Stimulated activated CD8-positive, alpha-beta memory T cell treated with anti-CD3 and anti-CD28 coated beads, Interleukin-4, amount 100 ng/mL, for 48 hours (primary cell): ENCODE measurements around the gene DNER.
"Not testable (repeated sequence)": the region's sequence is repeated elsewhere in the genome, so short reads cannot be mapped to it uniquely, and the experiment has no call there.

Experiments used
- DNase-seq: peaks from one replicate; pipeline ENCODE4 v3.0.0-alpha.2; 2020

DNER gene

DNA sequence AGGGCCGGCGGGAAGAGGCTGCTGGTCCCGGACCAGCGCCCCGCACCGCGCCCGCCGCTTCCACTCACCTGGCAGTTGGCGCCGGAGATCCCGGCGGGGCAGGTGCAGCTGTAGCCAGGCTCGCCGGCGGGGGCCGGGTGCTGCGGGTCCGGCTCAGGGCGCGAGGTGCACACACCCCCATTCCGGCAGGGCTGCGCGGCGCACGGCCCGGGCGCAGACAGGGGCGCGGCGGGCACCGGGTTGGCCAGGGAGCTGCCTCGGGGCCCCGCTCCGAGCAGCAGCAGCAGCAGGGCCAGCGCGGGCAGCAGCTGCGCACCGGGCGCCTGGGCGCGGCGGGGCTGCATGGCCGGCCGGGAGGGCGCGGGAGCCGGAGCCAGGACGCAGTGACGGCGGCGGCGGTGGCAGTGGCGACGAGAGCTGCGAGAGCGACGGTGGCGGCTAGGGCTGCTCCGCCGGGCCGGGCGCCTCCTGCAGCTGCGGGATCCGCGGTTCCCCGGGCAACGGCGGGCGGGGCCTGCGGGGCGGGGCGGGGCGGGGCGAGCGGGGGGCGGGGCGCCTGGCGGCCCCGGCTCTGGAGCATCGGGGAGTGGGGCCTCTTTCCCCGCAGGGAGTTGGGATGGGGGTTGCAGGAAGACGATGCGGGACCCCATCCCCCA is at the start of gene DNER:
TSS of gene DNER (minus strand) at position 476 of the 656 bp plus-strand sequence. CDS start at position 344, 132 bp downstream.
- DNase-seq = peak; percentile 62

DNA sequence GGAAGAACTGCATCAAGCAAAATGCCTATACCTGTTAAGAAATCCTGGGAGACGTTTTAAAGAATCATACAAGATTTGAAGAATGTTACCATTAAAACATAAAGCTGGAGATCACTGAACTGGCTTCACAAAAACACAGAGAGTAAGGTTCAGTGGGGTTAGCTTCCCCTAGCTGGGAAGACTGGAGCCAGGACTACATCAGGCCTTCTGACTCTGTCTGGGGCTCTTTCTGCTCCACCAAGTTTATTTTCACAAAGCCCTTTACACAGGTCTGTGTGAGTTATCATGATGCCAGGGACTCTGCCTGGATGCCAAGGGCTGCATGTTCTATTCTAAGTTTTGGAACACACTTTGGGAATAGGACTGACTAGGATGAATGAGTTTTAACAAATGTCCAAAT is 47.3 kb upstream of the DNER start:
- no peak for DNase-seq

- DNase-seq = not testable (repeated sequence)
Observed at GRCh38 chr2:229757462-229757861, 43.1 kb upstream of the DNER start.

DNA sequence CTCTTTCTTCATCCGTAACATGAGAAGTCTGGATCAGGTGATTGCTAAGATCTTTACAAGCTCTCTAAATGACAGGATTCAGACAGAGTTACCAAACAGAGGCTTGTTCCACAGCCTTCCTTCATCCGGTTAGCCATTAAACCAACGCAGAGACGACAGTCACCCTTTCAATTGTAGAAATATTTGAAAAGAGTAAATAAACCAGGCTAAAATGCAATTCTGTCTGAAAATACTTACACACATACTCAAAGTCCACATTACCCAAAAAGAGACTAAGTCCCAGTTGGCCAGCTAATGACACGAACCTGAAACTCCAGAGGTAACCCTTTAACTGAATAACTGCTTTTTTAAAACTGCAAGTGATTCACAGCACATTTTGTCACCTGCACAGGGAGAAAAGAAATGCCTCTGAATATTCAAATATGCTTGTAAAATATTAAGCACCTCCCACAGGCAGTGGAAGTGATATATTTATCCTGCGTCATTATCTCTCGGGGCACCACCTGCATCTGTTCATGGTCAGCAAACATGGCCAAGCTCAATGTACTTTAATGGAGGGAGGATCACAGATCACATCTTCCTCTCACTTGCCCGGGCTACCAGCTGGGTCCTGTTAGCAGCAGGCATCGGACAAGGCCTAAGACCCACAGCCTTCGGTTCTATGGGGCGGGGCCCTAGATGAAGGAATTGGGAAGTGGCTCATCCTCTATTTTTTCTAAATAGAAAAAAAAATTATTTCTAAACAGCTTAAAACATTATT is 38.8 kb upstream of the DNER start:
- no peak for DNase-seq

DNA sequence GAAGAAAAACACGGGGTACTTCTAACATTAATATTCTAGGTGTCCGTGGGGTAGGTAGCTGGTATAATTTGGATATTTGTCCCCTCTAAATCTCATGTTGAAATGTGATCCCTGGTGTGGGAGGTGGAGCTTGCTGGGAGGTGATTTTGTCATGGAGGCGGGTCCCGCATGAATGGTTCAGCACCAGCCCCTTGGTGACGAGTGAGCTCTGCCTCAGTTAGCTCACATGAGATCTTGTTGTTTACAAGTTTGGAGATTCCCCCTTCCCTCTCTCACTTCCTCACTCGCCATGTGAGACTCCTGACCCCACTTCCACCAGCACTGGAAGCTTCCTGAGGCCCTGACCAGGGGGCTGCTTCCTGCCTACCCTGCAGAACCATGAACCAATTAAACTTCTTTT is 35.4 kb upstream of the DNER start:
- no peak for DNase-seq

DNA sequence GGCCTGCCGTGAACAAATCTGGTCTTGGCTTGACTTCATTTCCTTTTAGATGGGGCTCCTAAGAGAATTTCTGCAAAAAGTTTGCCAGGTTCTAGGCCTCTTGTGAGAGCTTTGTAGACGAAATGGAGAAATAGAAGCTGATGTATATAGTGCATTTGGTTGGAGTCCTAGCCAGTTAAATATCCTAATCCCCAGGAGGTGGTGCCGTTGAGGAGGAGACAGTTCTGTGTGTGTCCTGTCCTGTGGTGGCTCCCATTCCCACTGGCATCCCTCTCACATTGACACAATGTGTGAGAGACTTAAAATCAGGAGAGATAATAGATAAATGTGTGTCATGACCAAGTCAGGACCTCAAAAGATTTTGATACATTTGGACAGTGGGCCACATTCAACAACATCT is 34.6 kb upstream of the DNER start:
- DNase-seq = no peak

DNA sequence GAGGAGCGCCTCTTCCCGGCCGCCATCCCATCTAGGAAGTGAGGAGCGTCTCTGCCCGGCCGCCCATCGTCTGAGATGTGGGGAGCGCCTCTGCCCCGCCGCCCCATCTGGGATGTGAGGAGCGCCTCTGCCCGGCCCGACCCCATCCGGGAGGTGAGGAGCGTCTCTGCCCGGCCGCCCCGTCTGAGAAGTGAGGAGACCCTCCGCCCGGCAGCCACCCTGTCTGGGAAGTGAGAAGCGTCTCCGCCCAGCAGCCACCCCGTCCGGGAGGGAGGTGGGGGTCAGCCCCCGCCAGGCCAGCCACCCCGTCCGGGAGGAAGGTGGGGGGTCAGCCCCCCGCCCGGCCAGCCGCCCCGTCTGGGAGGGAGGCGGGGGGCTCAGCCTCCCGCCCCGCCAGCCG is 28.3 kb upstream of the DNER start:
- not testable (repeated sequence) for DNase-seq

DNA sequence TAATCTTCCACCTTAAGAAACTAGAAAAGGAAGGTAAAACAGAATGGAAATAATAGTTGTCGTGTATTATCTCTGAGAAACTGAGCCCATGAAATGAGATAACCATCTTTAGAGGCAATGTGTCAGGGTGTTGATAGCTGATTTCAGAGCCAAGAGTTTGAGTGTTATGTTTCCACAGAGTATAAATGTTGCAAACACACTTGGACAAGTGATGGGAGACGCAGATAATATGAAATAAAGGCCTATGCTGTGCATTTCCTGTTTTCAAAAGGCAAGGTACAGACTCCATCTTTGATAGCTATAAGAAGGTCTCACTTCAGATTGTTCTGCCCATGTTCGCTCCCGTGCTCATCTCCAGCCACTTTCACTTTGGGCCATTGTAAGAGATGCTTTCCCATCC is 25.9 kb upstream of the DNER start:
- no peak for DNase-seq

- no peak for DNase-seq
Observed at GRCh38 chr2:229738024-229738625, 23.8 kb upstream of the DNER start.

DNA sequence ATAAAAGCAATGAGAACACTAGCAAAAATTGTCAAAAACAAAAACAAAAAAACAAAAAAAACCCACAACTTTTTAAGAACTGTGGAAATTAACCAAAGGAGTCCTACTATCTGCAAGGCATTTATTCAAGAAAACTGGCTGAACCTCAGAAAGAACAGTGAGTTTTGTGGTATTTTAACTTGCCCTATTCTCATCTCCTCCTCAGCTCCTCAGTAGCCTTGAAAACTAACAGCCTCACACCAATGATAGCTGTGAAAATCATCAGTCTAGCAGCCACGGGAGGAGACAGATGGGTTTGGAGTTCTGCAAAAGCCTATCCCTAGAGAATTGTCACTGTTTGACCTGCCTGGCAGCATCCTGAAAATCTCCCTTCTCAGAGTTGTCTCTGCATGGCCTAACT is 20.1 kb upstream of the DNER start:
- DNase-seq = no peak

- DNase-seq = no peak
Observed at GRCh38 chr2:229733611-229734245, 19.4 kb upstream of the DNER start.

DNA sequence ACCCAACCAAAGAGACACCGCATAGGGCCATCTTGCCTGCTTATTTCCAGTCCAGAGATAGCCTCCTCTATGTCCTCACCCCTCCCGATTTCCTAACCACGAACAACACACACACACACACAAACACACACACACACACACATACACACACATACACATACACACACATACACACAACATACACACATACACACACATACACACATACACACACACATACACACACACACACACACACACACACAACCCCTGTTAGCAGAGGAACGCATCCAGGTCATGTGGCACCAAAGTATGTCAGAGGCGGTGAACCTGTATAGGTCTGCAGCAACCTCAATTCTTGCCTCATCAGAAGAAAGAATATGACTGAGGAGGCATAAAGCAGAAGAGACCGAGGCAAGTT is 18.5 kb upstream of the DNER start:
- DNase-seq = no peak

GRCh38 chr2:229731916-229732315 is 17.6 kb upstream of the DNER start:
- no peak for DNase-seq

GRCh38 chr2:229731363-229731762 is 17.0 kb upstream of the DNER start:
- no peak for DNase-seq

GRCh38 chr2:229728370-229728769 is 14.0 kb upstream of the DNER start:
- DNase-seq = no peak

- no peak for DNase-seq
Observed at GRCh38 chr2:229726643-229727042, 12.3 kb upstream of the DNER start.

- no peak for DNase-seq
Observed at GRCh38 chr2:229725716-229726574, 11.6 kb upstream of the DNER start.

DNA sequence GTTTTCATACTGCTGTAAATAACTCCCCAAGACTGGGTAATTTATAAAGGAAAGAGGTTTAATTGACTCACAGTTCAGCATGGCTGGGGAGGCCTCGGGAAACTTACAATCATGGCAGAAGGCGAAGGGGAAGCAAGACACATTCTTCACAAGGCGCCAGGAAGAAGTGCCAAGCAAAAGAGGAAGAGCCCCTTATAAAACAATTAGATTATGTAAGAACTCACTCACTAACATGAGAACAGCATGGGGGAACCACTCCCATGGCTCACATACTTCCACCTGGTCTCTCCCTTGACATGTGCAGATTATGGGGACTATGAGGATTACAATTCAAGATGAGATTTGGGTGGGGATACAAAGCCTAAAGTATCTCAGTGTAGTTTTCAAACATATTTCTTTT is 8.8 kb upstream of the DNER start:
- DNase-seq = not testable (repeated sequence)

DNA sequence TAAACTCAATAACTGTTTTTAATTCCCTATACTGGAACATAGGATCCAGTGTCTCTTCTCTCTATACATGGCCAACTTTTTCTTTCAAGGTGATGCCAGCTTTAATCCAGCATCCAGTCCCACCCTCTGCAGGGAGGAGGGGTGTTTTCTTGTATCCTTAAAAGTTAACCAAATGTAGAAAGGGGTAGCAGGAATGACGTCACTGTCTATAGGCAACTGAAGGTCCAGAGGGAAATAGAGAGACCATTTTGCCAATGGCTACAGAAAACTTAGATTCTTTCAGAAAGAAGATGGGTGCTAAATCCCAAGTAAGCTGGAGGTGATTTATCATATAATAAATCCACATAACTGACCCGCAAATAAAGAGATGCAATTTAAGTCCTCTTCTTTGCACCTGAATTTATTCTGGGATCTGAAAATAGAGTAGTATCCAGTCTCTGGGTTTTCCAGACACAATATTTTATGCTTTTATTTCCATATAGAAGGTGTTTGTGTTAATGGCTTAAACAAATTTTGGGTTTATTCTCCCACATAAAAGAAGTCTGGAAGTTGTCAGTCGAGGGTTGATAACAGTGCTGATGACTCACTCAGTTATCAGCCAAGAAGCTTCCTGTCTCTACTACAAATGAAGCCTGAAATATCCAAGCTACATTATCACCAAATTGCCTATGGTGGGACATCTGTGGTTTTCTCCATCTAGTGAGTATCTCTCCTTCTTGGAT is 5.7 kb upstream of the DNER start:
- DNase-seq = no peak

- no peak for DNase-seq
Observed at GRCh38 chr2:229718057-229718456, 3.7 kb upstream of the DNER start.

GRCh38 chr2:229715895-229716507 is 1.6 kb upstream of the DNER start:
- peak; percentile 47 for DNase-seq
